HEK293 (cell line): ENCODE data around the gene C9orf153.
A peak's percentile ranks its signal among the peaks of the same experiment; 100 is the strongest.

Experiments used
- CTCF ChIA-PET: fragments of 350-600 bp; formaldehyde crosslinking; extraction: SDS; loops from one replicate; lab custom pipeline; 2021; ENCODE audit warnings: antibody characterized with exemption; lab: Yijun Ruan, JAX
- POLR2A ChIA-PET: fragments of 300-600 bp; formaldehyde crosslinking; extraction: SDS; loops from one replicate; lab custom pipeline; 2020; ENCODE audit warnings: antibody characterized with exemption, inconsistent platforms; lab: Yijun Ruan, JAX
- H3K27ac ChIP-seq: fragments of 200-500 bp; sonication (Bioruptor generic); 2 replicates; pipeline ENCODE4 v1.5.1; 2014; ENCODE audit warnings: low read depth, low read length, control low read depth, inconsistent platforms; ENCODE audit errors: extremely low read depth
- H3K36me3 ChIP-seq, 2 experiments: fragments of 200-500 bp in 1 of 2; sonication (Bioruptor generic) in 1 of 2; 1 replicate in 1 of 2; 2 replicates in 1 of 2; pipeline ENCODE4 v1.5.1; 2014 to 2017; ENCODE audit warnings: inconsistent platforms in 2 of 2, low read length in 2 of 2; ENCODE audit not compliant: control insufficient read depth in 2 of 2, insufficient read depth in 1 of 2
- H3K4me1 ChIP-seq: fragments of 200-500 bp; sonication (Bioruptor generic); 2 replicates; pipeline ENCODE4 v1.5.1; 2014; ENCODE audit warnings: mild to moderate bottlenecking, low read length, inconsistent platforms; ENCODE audit not compliant: control insufficient read depth, insufficient read depth
- H3K4me3 ChIP-seq: 2 replicates; pipeline ENCODE4 v1.5.1; 2011; ENCODE audit warnings: low read depth, mild to moderate bottlenecking, control low read depth, low read length, moderate library complexity
- H3K9me3 ChIP-seq: fragments of 200-500 bp; sonication (Bioruptor generic); 2 replicates; pipeline ENCODE4 v1.5.1; 2014; ENCODE audit warnings: low read depth, low read length, inconsistent platforms; ENCODE audit not compliant: control insufficient read depth, insufficient read depth
- BCL11A ChIP-seq: fragments of 450-650 bp; formaldehyde crosslinking; IDR thresholded peaks from 2 replicates; pipeline ENCODE4 v1.5.1; 2016; ENCODE audit warnings: low read depth, missing biosample characterization, missing genetic modification characterization
- ELK4 ChIP-seq: IDR thresholded peaks from 2 replicates; pipeline ENCODE4 v1.6.1; 2011; ENCODE audit warnings: mild to moderate bottlenecking, low read depth, low read length, borderline replicate concordance
- FEZF1 ChIP-seq: fragments of 450-650 bp; formaldehyde crosslinking; IDR thresholded peaks from 2 replicates; pipeline ENCODE4 v1.5.1; 2016; ENCODE audit warnings: missing biosample characterization, missing genetic modification characterization
- PRDM10 ChIP-seq: fragments of 450-650 bp; formaldehyde crosslinking; IDR thresholded peaks from 2 replicates; pipeline ENCODE4 v1.5.1; 2016; ENCODE audit warnings: missing biosample characterization, missing genetic modification characterization
- PRDM2 ChIP-seq: fragments of 450-650 bp; formaldehyde crosslinking; IDR thresholded peaks from 2 replicates; pipeline ENCODE4 v1.5.1; 2016; ENCODE audit warnings: missing biosample characterization, missing genetic modification characterization, borderline replicate concordance
- PRDM6 ChIP-seq: fragments of 450-650 bp; formaldehyde crosslinking; IDR thresholded peaks from 2 replicates; pipeline ENCODE4 v1.5.1; 2017; ENCODE audit warnings: missing biosample characterization, missing genetic modification characterization
- SP2 ChIP-seq: fragments of 450-650 bp; formaldehyde crosslinking; IDR thresholded peaks from 2 replicates; pipeline ENCODE4 v1.5.1; 2016; ENCODE audit warnings: missing biosample characterization, missing genetic modification characterization
- TCF7L2 ChIP-seq: IDR thresholded peaks from 2 replicates; pipeline ENCODE4 v1.6.1; 2011; ENCODE audit warnings: low read depth, mild to moderate bottlenecking, inconsistent platforms, low read length, moderate library complexity, borderline replicate concordance
- WT1 ChIP-seq: fragments of 450-650 bp; formaldehyde crosslinking; IDR thresholded peaks from 2 replicates; pipeline ENCODE4 v1.5.1; 2016; ENCODE audit warnings: missing biosample characterization, missing genetic modification characterization
- ZBTB1 ChIP-seq: fragments of 450-650 bp; formaldehyde crosslinking; IDR thresholded peaks from 2 replicates; pipeline ENCODE4 v1.5.1; 2016; ENCODE audit warnings: missing biosample characterization, missing genetic modification characterization
- ZBTB20 ChIP-seq: fragments of 450-650 bp; formaldehyde crosslinking; IDR thresholded peaks from 2 replicates; pipeline ENCODE4 v1.5.1; 2016; ENCODE audit warnings: missing biosample characterization, missing genetic modification characterization
- ZFHX2 ChIP-seq: fragments of 450-650 bp; formaldehyde crosslinking; conservative IDR thresholded peaks from 2 replicates; pipeline ENCODE4 v1.5.1; 2016; ENCODE audit warnings: missing biosample characterization, missing genetic modification characterization
- ZFP37 ChIP-seq: fragments of 450-650 bp; formaldehyde crosslinking; IDR thresholded peaks from 2 replicates; pipeline ENCODE4 v1.5.1; 2016; ENCODE audit warnings: missing biosample characterization, missing genetic modification characterization
- ZNF202 ChIP-seq: fragments of 450-650 bp; formaldehyde crosslinking; IDR thresholded peaks from 2 replicates; pipeline ENCODE4 v1.5.1; 2016; ENCODE audit warnings: missing biosample characterization, missing genetic modification characterization, borderline replicate concordance
- ZNF341 ChIP-seq: fragments of 450-650 bp; formaldehyde crosslinking; IDR thresholded peaks from 2 replicates; pipeline ENCODE4; 2016; ENCODE audit warnings: low read depth, missing biosample characterization, missing genetic modification characterization
- ZNF513 ChIP-seq: fragments of 450-650 bp; IDR thresholded peaks from 2 replicates; pipeline ENCODE4 v1.5.1; 2018; ENCODE audit warnings: missing biosample characterization, missing genetic modification characterization
- ZNF555 ChIP-seq: fragments of 450-650 bp; formaldehyde crosslinking; conservative IDR thresholded peaks from 2 replicates; pipeline ENCODE4 v1.5.1; 2017; ENCODE audit warnings: missing biosample characterization, mild to moderate bottlenecking, missing genetic modification characterization, inconsistent platforms
- ZNF558 ChIP-seq: fragments of 450-650 bp; formaldehyde crosslinking; IDR thresholded peaks from 2 replicates; pipeline ENCODE4 v1.5.1; 2016; ENCODE audit warnings: missing biosample characterization, missing genetic modification characterization
- ZNF670 ChIP-seq: fragments of 450-650 bp; formaldehyde crosslinking; IDR thresholded peaks from 2 replicates; pipeline ENCODE4 v1.5.1; 2016; ENCODE audit warnings: missing biosample characterization, missing genetic modification characterization, low read depth
- ZNF701 ChIP-seq: fragments of 450-650 bp; formaldehyde crosslinking; IDR thresholded peaks from 2 replicates; pipeline ENCODE4 v1.5.1; 2016; ENCODE audit warnings: missing biosample characterization, missing genetic modification characterization
- ZNF777 ChIP-seq: fragments of 450-650 bp; formaldehyde crosslinking; IDR thresholded peaks from 2 replicates; pipeline ENCODE4 v1.5.1; 2017; ENCODE audit warnings: missing biosample characterization, missing genetic modification characterization, borderline replicate concordance
- ZNF785 ChIP-seq: fragments of 450-650 bp; formaldehyde crosslinking; IDR thresholded peaks from 2 replicates; pipeline ENCODE4 v1.5.1; 2016; ENCODE audit warnings: missing biosample characterization, missing genetic modification characterization
- ZNF791 ChIP-seq: fragments of 450-650 bp; formaldehyde crosslinking; IDR thresholded peaks from 2 replicates; pipeline ENCODE4 v1.5.1; 2016; ENCODE audit warnings: missing biosample characterization, missing genetic modification characterization
- ZSCAN16 ChIP-seq: fragments of 450-650 bp; formaldehyde crosslinking; IDR thresholded peaks from 2 replicates; pipeline ENCODE4 v1.5.1; 2016; ENCODE audit warnings: missing biosample characterization, missing genetic modification characterization

C9orf153 gene

GRCh38 chr9:86281593-86282076, 22.2 kb upstream of the C9orf153 start:
- peaks cover 0 to 13% of the 10 kb centered on the region in 2 experiments; a peak in 2 of 3 replicates for H3K36me3 ChIP-seq
- CTCF ChIA-PET = interaction anchor here (0.9 kb wide), 1 partner anchor 79 kb away, joined by 3 read pairs; no protein-coding TSS in a partner anchor
- H3K4me3 ChIP-seq = peak overlapping the region; percentile 89
- no peaks in the 10 kb centered on the region for H3K9me3 ChIP-seq
- peak overlapping the region; percentile 95; the same call in 1 of the 2 replicates for H3K27ac ChIP-seq
- no peaks in the 10 kb centered on the region for H3K4me1 ChIP-seq
- POLR2A ChIA-PET = interaction anchor here (0.6 to 1.6 kb wide), 9 partner anchors 9 to 185 kb away, joined by 3 to 7 read pairs (median 4); no protein-coding TSS in a partner anchor
- TF ChIP-seq ELK4 = no peak
- TF ChIP-seq ZNF791 (tag by site-specific recombination) = 0 out of 2 replicates have a peak, but pooled peaks have one; percentile 6
- no peak for TF ChIP-seq FEZF1 (tag by site-specific recombination)
- TF ChIP-seq ZSCAN16 (tag by site-specific recombination) = peak; percentile 24; the same call in 1 of the 2 replicates
- 0 out of 2 replicates have a peak, but pooled peaks have one; percentile 97 for TF ChIP-seq ZFHX2 (tag by site-specific recombination)
- no peak for TF ChIP-seq BCL11A (tag by site-specific recombination)
- TF ChIP-seq ZNF341 = peak; percentile 69; the same call in 1 of the 2 replicates
- TF ChIP-seq PRDM2 (tag by site-specific recombination) = no peak
- no peak for TF ChIP-seq PRDM6 (tag by site-specific recombination)
- TF ChIP-seq ZNF701 = no peak
- TF ChIP-seq PRDM10 (tag by site-specific recombination) = no peak
- TF ChIP-seq ZNF777 = no peak
- no peak for TF ChIP-seq ZNF555 (tag by site-specific recombination)
- peak; percentile 1; the same call in 1 of the 2 replicates for TF ChIP-seq SP2 (tag by site-specific recombination)
- TF ChIP-seq TCF7L2 = no peak
- TF ChIP-seq ZFP37 (tag by site-specific recombination) = no peak
- TF ChIP-seq WT1 = no peak
- TF ChIP-seq ZBTB20 (tag by site-specific recombination) = peak; percentile 95; the same call in 1 of the 2 replicates
- no peak for TF ChIP-seq ZNF785 (tag by site-specific recombination)
- TF ChIP-seq ZNF202 = no peak
- TF ChIP-seq ZNF513 (tag by site-specific recombination) = no peak
- TF ChIP-seq ZNF558 (tag by site-specific recombination) = no peak
- TF ChIP-seq ZNF670 (tag by site-specific recombination) = no peak
- no peak for TF ChIP-seq ZBTB1 (tag by site-specific recombination)
